Measurements from ENCODE around the gene OR2AG1.

DNA sequence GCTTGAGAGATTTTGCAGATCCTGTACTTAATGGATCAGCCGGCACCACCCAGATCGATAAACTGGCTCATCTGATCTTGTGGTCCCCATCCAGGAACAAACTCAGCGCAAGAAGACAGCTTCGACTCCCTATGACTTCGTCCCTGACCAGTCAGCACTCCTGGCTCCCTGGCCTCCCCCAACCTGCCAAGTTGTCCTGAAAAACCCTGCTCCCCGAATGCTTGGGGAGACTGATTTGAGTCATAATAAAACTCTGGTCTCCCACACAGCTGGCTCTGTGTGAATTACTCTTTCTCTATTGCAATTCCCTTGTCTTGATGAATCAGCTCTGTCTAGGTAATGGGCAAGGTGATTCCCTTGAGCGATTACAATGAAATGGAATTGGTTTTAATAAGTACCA is 40.6 kb upstream of the OR2AG1 start:
- TF ChIP-seq EZH2 (IDR thresholded peaks at IDR 0.05; ENCODE audit: insufficient read depth, poor library complexity, severe bottlenecking) (no peak), EZH2phosphoT487 (IDR thresholded peaks at IDR 0.05; ENCODE audit: insufficient read depth, low read depth) (no peak)

Measured in GM23248 (cell line).